Measurements from ENCODE around the gene NR0B2.
"Not testable (repeated sequence)": the region's sequence is repeated elsewhere in the genome, so short reads cannot be mapped to it uniquely, and the experiment has no call there.

Gene NR0B2

GRCh38 chr1:26889551-26890466 is 24.0 kb downstream of the NR0B2 start, which contains the start of gene GPN2:
Gene GPN2, minus strand, starts transcription at chr1:26890283. Its CDS starts 187 bp downstream, at chr1:26890096.
- TF ChIP-seq CTCF (IDR thresholded peaks at IDR 0.05; ENCODE audit: extremely low read depth, missing control alignments): no peak
- DNase-seq (ENCODE audit: low spot score): peak; percentile 94

GRCh38 chr1:26888231-26888630 is 25.5 kb downstream of the NR0B2 start:
- no peak for DNase-seq (ENCODE audit: low spot score)
- no peak for TF ChIP-seq CTCF (IDR thresholded peaks at IDR 0.05; ENCODE audit: extremely low read depth, missing control alignments)

GRCh38 chr1:26887125-26887524 is 26.6 kb downstream of the NR0B2 start:
- DNase-seq (ENCODE audit: low spot score): no peak
- peak; percentile 2 for TF ChIP-seq CTCF (IDR thresholded peaks at IDR 0.05; ENCODE audit: extremely low read depth, missing control alignments)

GRCh38 chr1:26882696-26883463 is 30.9 kb downstream of the NR0B2 start:
- DNase-seq (ENCODE audit: low spot score): no peak
- TF ChIP-seq CTCF (IDR thresholded peaks at IDR 0.05; ENCODE audit: extremely low read depth, missing control alignments): no peak

- DNase-seq (ENCODE audit: low spot score): not testable (repeated sequence)
Observed at GRCh38 chr1:26881611-26882010, 32.2 kb downstream of the NR0B2 start.

GRCh38 chr1:26879793-26880192 is 34.0 kb downstream of the NR0B2 start:
- TF ChIP-seq CTCF (IDR thresholded peaks at IDR 0.05; ENCODE audit: extremely low read depth, missing control alignments): no peak
- no peak for DNase-seq (ENCODE audit: low spot score)

GRCh38 chr1:26877326-26877725 is 36.4 kb downstream of the NR0B2 start:
- no peak for TF ChIP-seq CTCF (IDR thresholded peaks at IDR 0.05; ENCODE audit: extremely low read depth, missing control alignments)
- no peak for DNase-seq (ENCODE audit: low spot score)
